CD4-positive, alpha-beta T cell treated with Interleukin-17A for 1 hour (primary cell): ENCODE data around the gene TMEM143.
"Not testable (repeated sequence)": the region's sequence is repeated elsewhere in the genome, so short reads cannot be mapped to it uniquely, and the experiment has no call there.

Experiments used
- DNase-seq: peaks from one replicate; pipeline ENCODE4 v3.0.0-alpha.2; 2020

TMEM143 gene

GRCh38 chr19:48325265-48325910 lies 38.4 kb downstream of the TMEM143 start, which contains the start of gene EMP3:
TSS of gene EMP3 (plus strand) at chr19:48325552. CDS start at chr19:48326845, 1,293 bp downstream.
- peak; percentile 93 for DNase-seq

- peak; percentile 99 for DNase-seq
Measured at GRCh38 chr19:48321622-48322591, 41.8 kb downstream of the TMEM143 start.

- peak; percentile 99 for DNase-seq
Measured at GRCh38 chr19:48321372-48321621, 42.4 kb downstream of the TMEM143 start.

GRCh38 chr19:48319647-48320541 lies 43.8 kb downstream of the TMEM143 start:
- DNase-seq: peak; percentile 83

GRCh38 chr19:48318286-48318987 lies 45.3 kb downstream of the TMEM143 start:
- DNase-seq: no peak

GRCh38 chr19:48317708-48317960 lies 46.1 kb downstream of the TMEM143 start:
- not testable (repeated sequence) for DNase-seq

GRCh38 chr19:48315712-48316111 lies 48.0 kb downstream of the TMEM143 start:
- no peak for DNase-seq

GRCh38 chr19:48311384-48311783 lies 52.4 kb downstream of the TMEM143 start:
- no peak for DNase-seq

GRCh38 chr19:48310227-48310626 lies 53.5 kb downstream of the TMEM143 start:
- DNase-seq: no peak

DNA sequence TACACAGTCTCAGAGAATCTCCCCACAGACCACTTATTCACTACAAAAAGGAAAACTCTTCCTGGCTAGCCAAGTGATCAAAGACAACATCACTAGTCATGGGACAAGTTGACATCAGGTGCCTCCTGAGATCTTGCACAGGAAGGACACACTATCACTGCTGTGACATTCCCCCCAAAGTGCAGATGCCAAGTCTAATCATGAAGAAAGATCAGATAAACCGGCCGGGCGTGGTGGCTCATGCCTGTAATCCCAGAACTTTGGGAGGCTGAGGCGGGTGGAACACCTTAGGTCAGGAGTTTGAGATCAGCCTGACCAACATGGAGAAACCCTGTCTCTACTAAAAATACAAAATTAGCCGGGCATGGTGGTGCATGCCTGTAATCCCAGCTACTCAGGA lies 54.0 kb downstream of the TMEM143 start:
- not testable (repeated sequence) for DNase-seq

- DNase-seq: no peak
Measured at GRCh38 chr19:48308631-48309586, 54.8 kb downstream of the TMEM143 start.

DNA sequence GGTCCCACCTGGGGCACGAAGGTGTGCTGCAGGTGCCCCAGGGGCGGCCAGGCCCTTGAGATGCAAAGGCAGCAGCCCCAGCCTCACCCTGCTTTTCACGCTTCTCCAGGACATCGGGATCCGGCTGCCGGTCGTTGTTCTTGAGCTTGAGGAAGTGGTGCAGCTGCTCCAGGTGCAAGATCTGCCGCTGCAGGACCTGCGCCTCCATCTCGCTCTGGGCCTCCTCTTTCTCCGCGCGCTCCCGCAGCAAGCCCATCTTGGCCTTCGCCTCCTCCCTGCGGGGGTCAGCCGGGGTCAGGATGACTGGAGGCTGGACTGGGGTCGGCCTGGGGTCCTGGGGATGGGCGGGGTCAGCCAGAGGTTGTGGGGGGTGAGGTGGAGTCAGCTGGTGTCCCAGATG lies 59.9 kb downstream of the TMEM143 start:
- DNase-seq: no peak

- DNase-seq: no peak
Measured at GRCh38 chr19:48303367-48303766, 60.4 kb downstream of the TMEM143 start.

DNA sequence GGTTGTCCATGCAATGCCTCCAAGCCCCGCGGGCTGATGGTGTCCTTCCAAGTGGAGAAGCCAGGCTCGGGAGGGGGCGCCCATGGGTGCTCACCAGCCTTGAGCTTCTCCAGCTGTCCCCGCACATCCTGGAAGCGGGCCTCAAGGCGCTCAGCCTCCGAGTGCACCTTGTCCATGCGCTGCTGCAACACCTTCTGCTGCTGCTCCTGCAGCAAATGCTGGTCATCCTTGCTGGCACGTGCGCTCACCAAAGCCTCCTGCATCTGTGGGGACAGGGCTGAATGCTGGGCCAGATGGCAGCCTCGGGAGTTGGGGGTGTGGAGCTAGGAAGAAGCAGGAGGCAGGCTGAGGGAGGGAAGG lies 61.2 kb downstream of the TMEM143 start:
- DNase-seq: no peak

GRCh38 chr19:48301886-48302599 lies 61.7 kb downstream of the TMEM143 start:
- DNase-seq: no peak

- no peak for DNase-seq
Measured at GRCh38 chr19:48297975-48298374, 65.8 kb downstream of the TMEM143 start.

- no peak for DNase-seq
Measured at GRCh38 chr19:48296963-48297734, 66.6 kb downstream of the TMEM143 start.

- no peak for DNase-seq
Measured at GRCh38 chr19:48295458-48295857, 68.3 kb downstream of the TMEM143 start.

- no peak for DNase-seq
Measured at GRCh38 chr19:48292798-48293197, 70.9 kb downstream of the TMEM143 start.

- not testable (repeated sequence) for DNase-seq
Measured at GRCh38 chr19:48291489-48291815, 72.3 kb downstream of the TMEM143 start.
